Measurements from ENCODE around the gene PGM5. TPM values are rescaled to one million over a fixed set of nuclear protein-coding genes. Genes with fewer than 3 reads are reported as not detected.

The PGM5 gene
- total and polyA plus RNA-seq, 2 of the 4 experiments (the other 2 are of a cell fraction): 8.3 to 14.7 TPM

GRCh38 chr9:68536876-68537615 lies 180.6 kb downstream of the PGM5 start:
- Histone ChIP-seq H2BK5ac (ENCODE audit: low read depth, low read length, poor library complexity, severe bottlenecking) (no peak overlapping the region), H3K9me1 (ENCODE audit: insufficient read depth, low read length) (no peaks in the 10 kb centered on the region), H3K9ac (ENCODE audit: low read depth, low read length) (no peak overlapping the region), H3K4me1 (ENCODE audit: control insufficient read depth, insufficient read depth, low read length) (no peaks in the 10 kb centered on the region), H3K79me1 (ENCODE audit: low read depth in 1 of 2, low read length in 2 of 2) (no peaks in the 10 kb centered on the region), H3K27ac (ENCODE audit: insufficient read depth, low read length) (no peak overlapping the region), H2AK5ac (ENCODE audit: low read depth, low read length) (no peak overlapping the region), H3K18ac (ENCODE audit: low read depth, low read length) (no peak overlapping the region), H2BK20ac (ENCODE audit: low read depth, low read length) (no peak overlapping the region), H3K23ac (ENCODE audit: low read depth, low read length) (no peak overlapping the region), H3K9me3 (ENCODE audit: control insufficient read depth, insufficient read depth, low read length) (no peaks in the 10 kb centered on the region), H2AFZ (replicated peaks; ENCODE audit: low read length, poor library complexity) (no peak overlapping the region), H3K4ac (ENCODE audit: low read depth, low read length) (no peak overlapping the region), H3K36me3 (ENCODE audit: control insufficient read depth, insufficient read depth, low read length) (no peaks in the 10 kb centered on the region), H3K14ac (replicated peaks; ENCODE audit: low read depth, low read length) (no peak overlapping the region), H4K20me1 (ENCODE audit: insufficient read depth, low read length) (no peaks in the 10 kb centered on the region), H4K91ac (ENCODE audit: insufficient read depth, low read depth, low read length) (no peak overlapping the region), H2AK9ac (replicated peaks; ENCODE audit: low read depth, low read length, poor library complexity) (no peak overlapping the region), H3K4me2 (ENCODE audit: low read depth, low read length) (no peak overlapping the region), H4K5ac (ENCODE audit: low read depth, low read length) (no peak overlapping the region), H2BK15ac (ENCODE audit: low read depth, low read length) (no peak overlapping the region), H3K4me3 (ENCODE audit: insufficient read depth, low read depth, low read length) (no peak overlapping the region), H2BK120ac (ENCODE audit: low read depth, low read length) (no peak overlapping the region), H4K8ac (ENCODE audit: low read depth in 2 of 2, low read length in 2 of 2) (no peak overlapping the region), H3K56ac (ENCODE audit: extremely low read depth, insufficient read depth, low read length) (no peak overlapping the region), H3K27me3 (ENCODE audit: control insufficient read depth, insufficient read depth, low read length) (no peaks in the 10 kb centered on the region; the same call in none of the 2 replicates)
- TF ChIP-seq NFE2L2 (IDR thresholded peaks at IDR 0.05; ENCODE audit: low read depth, low read length): no peak
- TF ChIP-seq BHLHE40 (IDR thresholded peaks at IDR 0.05; ENCODE audit: low read depth, low read length): no peak
- TF ChIP-seq, protein P1, sequence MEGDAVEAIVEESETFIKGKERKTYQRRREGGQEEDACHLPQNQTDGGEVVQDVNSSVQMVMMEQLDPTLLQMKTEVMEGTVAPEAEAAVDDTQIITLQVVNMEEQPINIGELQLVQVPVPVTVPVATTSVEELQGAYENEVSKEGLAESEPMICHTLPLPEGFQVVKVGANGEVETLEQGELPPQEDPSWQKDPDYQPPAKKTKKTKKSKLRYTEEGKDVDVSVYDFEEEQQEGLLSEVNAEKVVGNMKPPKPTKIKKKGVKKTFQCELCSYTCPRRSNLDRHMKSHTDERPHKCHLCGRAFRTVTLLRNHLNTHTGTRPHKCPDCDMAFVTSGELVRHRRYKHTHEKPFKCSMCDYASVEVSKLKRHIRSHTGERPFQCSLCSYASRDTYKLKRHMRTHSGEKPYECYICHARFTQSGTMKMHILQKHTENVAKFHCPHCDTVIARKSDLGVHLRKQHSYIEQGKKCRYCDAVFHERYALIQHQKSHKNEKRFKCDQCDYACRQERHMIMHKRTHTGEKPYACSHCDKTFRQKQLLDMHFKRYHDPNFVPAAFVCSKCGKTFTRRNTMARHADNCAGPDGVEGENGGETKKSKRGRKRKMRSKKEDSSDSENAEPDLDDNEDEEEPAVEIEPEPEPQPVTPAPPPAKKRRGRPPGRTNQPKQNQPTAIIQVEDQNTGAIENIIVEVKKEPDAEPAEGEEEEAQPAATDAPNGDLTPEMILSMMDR (conservative IDR thresholded peaks at IDR 0.05; ENCODE audit: low read depth, low read length): no peak
- no peak for TF ChIP-seq MAZ (IDR thresholded peaks at IDR 0.05; ENCODE audit: borderline replicate concordance, low read depth, low read length)
- no peak for TF ChIP-seq RCOR1 (IDR thresholded peaks at IDR 0.05; ENCODE audit: insufficient replicate concordance, low read length)
- TF ChIP-seq RAD21 (IDR thresholded peaks at IDR 0.05; ENCODE audit: low read length): no peak
- TF ChIP-seq MAFK (IDR thresholded peaks at IDR 0.05; ENCODE audit: low read depth, low read length): no peak
- TF ChIP-seq SMC3 (IDR thresholded peaks at IDR 0.05; ENCODE audit: low read depth, low read length): no peak
- TF ChIP-seq CEBPB (IDR thresholded peaks at IDR 0.05; ENCODE audit: low read depth, low read length): no peak
- TF ChIP-seq RFX5 (IDR thresholded peaks at IDR 0.05; ENCODE audit: low read depth, low read length): no peak
- TF ChIP-seq USF2 (IDR thresholded peaks at IDR 0.05; ENCODE audit: low read depth, low read length): no peak
- no peak for TF ChIP-seq FOS (IDR thresholded peaks at IDR 0.05; ENCODE audit: low read depth, low read length)
- TF ChIP-seq CHD1 (IDR thresholded peaks at IDR 0.05; ENCODE audit: low read depth, low read length): no peak
- TF ChIP-seq, protein P2, sequence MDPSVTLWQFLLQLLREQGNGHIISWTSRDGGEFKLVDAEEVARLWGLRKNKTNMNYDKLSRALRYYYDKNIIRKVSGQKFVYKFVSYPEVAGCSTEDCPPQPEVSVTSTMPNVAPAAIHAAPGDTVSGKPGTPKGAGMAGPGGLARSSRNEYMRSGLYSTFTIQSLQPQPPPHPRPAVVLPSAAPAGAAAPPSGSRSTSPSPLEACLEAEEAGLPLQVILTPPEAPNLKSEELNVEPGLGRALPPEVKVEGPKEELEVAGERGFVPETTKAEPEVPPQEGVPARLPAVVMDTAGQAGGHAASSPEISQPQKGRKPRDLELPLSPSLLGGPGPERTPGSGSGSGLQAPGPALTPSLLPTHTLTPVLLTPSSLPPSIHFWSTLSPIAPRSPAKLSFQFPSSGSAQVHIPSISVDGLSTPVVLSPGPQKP (IDR thresholded peaks at IDR 0.05; ENCODE audit: borderline replicate concordance, low read depth, low read length): no peak
- no peak for TF ChIP-seq POLR2A (IDR thresholded peaks at IDR 0.05; ENCODE audit: low read depth, low read length)
- TF ChIP-seq MXI1 (IDR thresholded peaks at IDR 0.05; ENCODE audit: borderline replicate concordance, low read depth, low read length): no peak
- in situ Hi-C loops (cut with MboI; ENCODE audit: low sequenced_read_pairs): no loop called here
- ATAC-seq (ENCODE audit: low read depth) (no peak), DNase-seq (no peak)
- POLR2A ChIA-PET (ENCODE audit: unreplicated experiment): no interaction called here
- dilution Hi-C loops (cut with HindIII; ENCODE audit: low sequenced_read_pairs, unreplicated experiment): no loop called here
- CTCF ChIA-PET: no interaction called here
- intact Hi-C loops (cut with micrococcal nuclease): no loop called here
- no TSS peak for BruUV-seq (replicated peaks)
- WGBS, 2 experiments (ENCODE audit: extremely low coverage in 2 of 2, insufficient read length in 1 of 2): 44% methylated on average over 3 of the region's 10 CpGs; no CpG with 5 or more reads in 1 of the 2 experiments
